Activated CD4-positive, alpha-beta T cell treated with anti-CD3 and anti-CD28 coated beads, Interleukin-2, amount 50 U/mL, for 1 hour (primary cell): ENCODE results near the gene GGTLC1.
"Not testable (repeated sequence)": the region's sequence is repeated elsewhere in the genome, so short reads cannot be mapped to it uniquely, and the experiment has no call there.

Experiments used
- DNase-seq: peaks from one replicate; pipeline ENCODE4 v3.0.0-alpha.2; 2020

GGTLC1 gene

DNA sequence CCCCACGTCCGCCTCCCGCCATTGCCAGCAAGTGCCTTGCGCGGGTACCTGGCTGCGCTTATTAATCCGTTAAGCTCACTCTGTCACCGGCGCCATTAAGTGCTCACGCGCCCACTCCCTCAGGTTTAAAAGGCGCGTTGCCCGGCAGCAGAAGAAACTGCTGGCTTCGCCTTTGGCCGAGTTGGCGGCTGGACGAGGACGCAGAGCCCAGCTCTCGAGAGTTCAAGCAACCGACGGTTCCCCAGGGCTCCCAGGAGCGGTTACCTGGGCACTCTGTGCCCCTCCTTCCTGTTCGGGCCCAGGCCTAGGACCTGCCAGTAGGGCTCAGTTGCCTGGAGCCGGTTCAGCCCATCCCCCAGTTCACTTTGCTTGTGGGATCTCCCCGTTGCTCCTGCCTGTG is at the start of gene GGTLC1:
GGTLC1 (minus strand) TSS at position 219 of the 400 bp plus-strand sequence. CDS start 2,168 bp downstream, outside the sequence.
- DNase-seq, result no peak

DNA sequence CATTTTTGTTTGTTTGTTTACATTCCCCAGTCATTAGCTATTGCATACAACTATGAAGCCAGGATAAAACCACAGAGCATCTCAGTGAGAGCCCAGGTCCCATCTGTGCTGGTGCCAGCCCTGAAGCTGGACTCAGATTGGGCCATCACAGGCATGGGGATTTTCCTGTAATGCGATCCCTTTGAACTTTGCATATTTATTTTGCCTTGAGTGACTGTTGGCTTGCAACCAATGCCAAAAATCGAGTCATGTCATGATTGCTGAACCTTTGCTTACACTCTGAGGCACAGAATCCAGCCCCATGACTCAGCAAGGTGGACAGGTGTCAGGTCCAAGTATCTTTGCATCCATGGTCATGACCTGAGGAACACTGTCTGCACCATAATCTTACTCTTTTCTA is 46.2 kb upstream of the GGTLC1 start:
- no peak for DNase-seq

DNA sequence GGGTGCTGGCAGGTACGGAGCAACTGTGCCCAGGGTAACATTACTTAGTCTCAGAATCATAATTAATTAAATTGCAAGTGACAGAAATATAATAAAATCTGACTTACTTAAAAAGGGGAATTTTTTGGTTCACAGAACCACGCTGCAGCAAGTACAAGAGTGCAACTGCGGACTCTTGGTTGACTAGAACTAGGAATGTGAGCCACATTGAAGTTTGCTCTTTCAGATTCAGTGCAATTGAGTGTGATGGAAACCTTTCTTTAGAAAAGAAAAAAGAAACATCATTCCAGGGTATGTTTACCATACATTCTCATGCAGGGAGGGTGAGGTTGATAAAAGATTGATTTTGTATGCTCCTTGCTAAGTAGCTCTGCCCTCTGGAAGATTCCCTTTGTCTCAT is 45.0 kb upstream of the GGTLC1 start:
- DNase-seq, result no peak

DNA sequence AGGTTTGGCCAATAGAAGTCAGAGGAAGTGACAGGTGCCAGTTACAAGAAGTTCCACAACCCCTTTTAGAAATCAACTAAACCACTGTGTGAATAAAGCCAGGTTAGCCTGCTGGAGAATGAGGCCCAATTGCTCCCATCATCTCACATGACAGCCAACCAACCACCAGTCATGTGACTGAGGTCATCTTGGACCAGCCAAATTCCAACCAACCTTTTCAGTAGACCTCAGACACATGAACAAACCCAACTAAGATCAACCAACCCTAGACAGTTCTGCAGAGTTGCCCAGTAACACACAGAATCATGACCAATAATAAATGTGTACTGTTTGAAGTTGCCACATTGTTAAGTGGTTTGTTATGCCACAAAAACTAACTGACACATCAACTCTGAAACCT is 44.6 kb upstream of the GGTLC1 start:
- DNase-seq, result no peak

DNA sequence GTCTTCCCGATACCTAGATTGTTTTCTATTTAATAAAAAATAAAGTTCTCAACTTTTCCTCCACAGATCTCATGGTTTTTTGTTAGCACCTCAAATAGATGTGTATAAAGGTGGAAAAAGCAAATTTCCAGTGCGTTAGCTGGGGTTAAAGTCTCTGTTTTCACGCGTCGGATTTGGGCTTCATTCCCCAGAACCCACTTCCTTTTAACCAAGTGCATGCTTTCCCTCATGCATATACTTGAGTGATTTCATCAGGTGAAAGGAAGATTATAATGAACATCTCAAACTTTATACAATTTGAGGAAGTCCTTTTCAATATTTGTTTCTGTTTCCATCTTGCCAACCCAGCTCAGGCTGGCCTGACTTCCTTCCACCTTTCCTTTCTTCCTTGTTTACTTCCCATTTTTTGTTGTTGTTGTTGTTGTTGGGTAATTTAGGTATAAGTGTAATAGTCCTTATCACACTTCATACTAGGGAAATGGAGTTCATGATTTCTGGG is 43.9 kb upstream of the GGTLC1 start:
- DNase-seq, result no peak

DNA sequence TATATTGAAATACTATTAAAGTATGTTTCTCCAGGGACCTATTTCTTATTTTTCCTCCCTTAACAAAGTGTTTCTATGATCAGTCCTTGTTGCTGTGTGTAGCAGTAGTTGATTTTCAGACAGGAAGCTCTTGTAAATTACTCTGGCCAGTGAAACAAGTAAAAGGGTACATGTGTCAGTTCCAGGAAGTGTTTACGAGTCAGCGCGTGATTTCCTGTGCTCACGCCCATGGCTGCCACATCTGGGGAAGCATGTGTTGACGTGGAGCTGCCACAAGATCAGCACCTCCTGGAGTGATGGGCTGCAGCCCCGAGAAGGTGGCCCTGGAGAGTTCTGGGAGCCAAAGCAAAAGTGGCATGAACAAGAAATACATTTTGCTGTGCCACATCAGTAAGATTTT is 38.6 kb upstream of the GGTLC1 start:
- peak; percentile 62 for DNase-seq

DNA sequence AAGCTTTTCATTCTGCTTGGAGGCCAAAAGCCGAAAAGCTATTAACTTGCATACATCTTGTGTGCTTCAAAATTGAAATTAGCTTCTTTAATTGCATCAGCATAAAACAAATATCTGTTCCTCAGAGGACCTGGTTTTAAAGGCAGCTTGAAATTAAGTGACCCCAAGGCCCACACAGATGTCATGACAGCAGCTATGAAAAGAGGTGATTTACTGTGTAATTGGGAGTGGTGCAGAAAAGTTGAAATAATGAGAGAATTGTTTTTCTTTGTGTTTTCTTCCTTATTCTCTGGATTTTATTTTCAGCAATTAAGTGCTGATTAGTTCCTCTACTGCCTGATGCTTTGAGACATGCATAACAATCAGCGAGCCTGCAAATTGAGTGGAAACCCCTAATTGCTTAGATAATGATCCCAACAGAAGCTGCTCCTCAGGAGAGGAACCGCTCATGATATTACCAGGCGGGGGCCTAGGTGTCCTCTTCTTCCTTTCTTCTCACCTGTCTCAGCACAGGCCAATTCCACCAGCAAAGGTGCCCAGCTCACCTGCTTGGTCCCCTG is 34.1 kb upstream of the GGTLC1 start:
- DNase-seq, result no peak

DNA sequence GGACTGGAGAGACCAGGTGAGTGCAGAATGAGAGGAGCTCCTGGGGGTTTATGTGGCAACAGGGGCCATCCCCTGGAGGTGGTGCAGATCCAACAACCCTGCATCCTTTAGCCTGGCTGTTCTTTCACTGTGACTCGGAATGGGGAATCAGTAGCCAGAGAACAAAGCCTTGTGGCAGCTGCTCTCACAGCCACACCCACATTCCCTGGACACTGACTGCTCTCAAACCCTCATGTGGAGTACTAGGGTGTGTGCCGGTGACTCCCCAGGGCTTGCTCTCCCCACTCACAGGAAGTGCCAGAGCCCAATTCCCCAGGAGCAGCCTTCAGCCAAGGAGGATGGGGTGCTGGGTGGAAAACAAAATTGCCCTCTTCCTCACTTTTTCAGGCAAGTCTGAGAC is 30.2 kb upstream of the GGTLC1 start:
- no peak for DNase-seq

DNA sequence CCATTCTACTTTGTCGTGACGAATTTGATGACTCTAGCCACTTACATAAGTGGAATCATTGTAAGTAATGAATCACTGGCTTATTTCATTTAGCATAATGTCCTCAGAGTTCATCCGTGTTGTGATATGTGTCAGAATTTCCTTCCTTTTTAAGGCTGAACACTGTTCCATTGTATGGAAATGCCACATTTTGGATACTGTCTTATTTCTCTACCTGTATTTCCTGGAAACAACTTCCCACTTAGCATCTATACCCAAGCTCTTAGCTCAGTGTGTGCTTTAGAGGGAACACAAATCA is 28.8 kb upstream of the GGTLC1 start:
- no peak for DNase-seq

DNA sequence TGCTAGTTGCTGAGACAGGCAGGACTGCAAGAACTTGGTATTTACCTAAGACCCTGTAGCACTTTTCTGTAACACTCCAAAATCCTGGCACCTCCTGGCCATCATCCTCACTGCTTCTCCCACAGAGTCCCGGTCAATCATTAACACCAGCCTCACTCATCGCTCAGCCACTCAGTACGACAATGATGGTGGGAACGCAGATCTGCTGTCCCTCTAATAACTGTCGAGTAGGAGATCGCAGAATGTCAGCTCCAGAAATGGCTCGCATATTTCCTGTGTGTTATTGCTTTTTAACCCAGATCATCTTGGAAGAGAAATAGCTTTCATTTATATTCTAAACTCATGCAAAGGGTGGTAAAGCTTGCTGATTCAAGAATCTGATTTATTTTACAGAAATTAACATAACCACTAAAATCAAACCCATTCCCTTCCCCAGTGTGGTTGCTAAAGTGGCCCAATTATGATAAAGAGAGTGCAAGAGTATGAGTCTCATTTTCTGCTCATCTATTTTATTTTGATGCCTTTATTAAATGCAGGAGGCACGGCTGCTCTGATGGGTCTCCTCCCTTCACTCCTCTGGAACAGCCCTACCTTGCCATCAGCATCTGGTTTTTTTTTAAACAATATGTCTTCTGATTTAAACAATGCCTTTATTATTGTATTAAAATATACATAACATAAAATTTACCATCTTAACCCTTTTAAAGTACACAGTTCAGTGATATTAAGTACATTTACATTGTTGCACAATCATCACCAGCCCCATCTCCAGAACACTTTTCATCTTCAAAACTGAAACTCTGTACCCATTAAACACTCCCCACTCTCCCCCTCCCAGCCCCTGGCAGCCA is 28.3 kb upstream of the GGTLC1 start:
- DNase-seq, result no peak

DNA sequence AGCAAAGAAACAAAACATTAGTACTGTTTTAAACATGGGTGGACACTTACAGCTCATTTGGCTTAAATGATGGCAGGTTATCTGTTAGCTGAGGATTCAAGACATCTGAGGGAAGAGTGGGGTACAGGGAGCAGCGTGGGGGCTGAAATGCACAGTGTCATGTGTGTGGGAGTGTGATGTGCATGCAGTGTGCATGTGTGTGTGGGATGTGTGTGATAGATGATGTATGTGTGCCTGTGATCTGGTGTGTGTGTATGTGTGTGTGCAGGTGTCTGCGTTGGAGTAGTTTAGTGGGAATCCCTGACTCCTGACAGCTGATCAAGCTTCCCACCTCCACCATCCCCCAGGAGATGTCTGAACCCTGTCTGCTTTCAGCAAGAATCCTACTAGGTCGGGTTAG is 25.4 kb upstream of the GGTLC1 start:
- no peak for DNase-seq

DNA sequence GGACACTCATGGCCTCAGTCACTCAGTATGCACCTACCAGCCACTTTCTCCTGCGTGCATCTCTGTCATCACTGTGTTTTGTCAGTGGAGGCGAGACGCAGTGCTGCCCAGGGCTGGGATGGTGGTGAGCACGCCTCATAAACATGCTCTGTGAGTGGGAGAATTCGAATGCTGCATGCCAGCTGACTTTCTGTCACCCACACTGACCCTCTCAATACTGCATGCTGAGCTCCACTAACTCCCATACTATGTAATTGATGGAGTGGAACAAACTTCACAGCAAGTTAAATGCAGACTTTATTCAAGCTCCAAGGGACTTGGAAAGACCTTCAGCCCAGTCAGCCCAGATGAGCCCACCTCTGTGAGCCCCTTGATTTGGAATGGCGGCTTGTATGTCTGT is 22.7 kb upstream of the GGTLC1 start:
- no peak for DNase-seq

DNA sequence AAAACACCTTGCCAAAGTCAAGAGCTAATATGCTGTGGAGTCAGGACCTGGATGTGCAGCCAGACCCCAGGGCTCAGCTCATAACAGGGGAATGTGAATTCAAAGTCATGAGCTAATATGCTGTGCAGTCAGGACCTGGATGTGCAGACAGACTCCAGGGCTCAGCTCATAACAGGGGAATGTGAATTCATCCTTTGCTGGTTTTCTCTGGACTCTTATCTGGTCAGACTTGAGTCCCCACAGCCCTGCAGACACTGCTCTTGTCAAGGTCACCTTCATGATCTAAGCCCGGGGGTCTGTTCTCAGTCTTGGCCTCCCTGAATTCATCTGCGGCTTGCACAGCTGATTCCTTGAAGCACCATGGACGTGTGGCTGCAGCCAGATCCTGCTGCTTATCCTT is 19.2 kb upstream of the GGTLC1 start:
- no peak for DNase-seq

DNA sequence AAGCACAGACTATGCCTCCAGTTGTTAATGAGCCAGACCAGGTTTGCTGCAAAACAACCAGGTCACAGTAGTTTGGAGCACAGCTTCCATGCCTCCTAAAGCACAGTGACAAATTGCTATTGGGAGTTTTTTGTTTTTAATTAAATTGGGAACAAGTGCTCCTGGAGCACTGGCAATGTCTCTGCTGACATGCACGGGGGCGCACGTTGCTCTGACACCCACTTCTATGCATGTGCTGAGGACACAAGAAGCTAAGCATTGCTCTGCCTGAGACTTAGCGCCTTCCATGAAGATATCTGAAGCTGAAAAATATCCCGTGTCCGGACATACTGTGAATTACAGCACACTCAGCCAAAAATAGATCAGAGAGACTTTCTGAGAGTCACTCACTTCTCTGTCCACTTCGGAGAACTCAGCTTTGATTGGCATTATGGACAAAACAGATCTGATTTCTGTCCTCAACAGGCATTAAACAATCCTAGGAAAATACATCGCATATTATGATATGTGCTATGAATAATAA is 18.6 kb upstream of the GGTLC1 start:
- no peak for DNase-seq

DNA sequence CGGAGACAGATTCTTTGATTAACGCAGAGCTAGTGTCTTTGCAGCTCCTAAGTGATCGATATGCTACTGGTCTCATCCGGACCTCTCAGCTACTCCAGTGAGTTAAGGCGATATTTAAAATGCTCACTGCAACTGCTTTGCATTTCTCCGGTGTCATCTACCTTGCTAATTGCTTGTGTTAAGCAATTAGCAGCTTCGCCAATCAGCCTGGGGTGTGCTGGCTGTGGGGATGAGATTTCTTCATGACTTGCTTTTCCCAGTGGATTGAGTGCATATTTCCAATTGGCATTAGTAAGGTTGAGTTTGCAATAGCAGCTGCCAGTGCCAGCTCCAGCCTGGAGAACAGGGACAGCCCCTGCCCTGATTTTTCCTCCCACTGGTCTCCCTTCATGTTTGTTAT is 18.0 kb upstream of the GGTLC1 start:
- no peak for DNase-seq

DNA sequence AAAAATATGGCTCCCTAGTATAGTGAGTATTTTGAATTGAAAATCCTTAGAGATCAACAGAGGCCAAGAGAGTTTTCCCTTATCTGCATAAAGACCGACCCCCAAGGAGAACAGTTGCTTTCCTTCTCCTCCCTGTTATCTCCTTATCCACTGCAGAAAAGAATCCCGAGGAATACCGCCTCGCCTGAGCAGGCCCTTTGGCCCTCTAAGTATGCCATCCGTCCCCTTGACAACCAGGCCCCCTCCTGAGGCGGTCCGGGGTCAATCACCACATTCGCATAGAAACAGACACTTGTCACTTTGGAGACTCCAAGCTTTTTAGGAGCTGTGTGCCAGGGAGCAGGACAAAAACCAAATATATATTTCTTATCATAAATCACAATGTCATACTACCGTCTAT is 15.9 kb upstream of the GGTLC1 start:
- no peak for DNase-seq

DNA sequence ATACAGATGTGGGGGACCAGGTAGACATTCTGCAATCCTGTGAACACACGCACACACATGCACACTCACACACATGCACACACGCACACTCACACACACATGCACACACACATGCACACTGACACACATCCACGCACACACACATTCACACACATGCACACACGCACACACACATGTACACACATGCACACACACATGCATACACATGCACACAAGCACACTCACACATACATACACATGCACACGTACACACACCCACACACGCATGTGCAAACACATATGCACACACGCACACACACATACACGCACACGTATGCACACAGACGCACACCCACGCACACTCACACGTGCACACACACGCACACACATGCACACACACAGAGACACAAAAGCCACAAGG is 14.3 kb upstream of the GGTLC1 start:
- DNase-seq, result no peak

DNA sequence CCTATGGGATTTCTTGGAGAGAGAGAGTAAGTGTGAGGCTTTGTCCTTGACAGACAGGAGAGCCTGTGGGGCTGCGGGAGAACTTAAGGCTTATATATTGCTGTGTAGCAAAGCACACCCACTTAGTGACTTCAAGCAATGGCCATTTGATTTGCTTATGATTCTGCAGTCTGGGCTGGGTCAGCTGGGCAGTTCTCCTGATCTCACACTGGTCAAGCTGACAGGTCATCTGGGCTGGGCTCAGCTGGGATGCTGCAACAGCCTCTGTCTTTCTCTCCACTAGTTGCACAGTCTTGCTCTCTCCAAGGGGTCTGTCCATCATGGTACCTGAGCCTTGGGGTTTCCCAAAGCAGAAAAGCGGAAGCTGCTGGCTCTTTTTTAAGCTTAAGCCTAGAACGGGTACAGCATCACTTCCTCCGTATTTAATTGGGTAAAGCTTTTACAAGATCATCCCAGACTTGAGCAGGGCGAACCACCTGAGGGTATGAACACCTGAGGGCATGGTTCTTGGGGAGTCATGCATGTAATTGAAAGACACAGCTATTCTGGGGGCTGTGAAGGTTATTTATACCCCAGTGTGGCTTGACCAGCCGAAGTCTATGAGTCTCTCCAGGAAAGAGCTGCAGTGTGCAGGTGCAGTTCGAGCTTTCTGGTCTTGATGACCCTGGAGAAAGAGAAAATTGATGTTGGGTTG is 13.3 kb upstream of the GGTLC1 start:
- DNase-seq, result no peak

DNA sequence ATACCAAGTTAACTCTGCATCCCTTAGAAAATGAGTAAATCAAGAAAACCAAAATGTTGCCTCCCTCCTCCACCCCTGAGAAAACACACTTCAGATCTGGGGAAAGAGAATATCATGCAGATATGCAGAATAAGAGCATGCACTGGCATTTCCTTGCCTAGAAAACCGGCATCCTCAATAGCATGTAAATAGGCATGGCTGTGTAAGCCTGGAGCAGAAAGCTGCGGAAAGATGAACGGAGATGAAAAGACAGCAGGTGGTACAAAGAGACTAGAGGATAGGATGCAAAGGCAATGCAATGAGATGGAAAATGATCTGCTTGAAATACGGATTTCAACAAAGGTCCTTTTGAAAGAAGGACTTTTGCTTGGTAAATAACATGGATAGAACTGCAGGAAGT is 10.3 kb upstream of the GGTLC1 start:
- DNase-seq, result no peak

DNA sequence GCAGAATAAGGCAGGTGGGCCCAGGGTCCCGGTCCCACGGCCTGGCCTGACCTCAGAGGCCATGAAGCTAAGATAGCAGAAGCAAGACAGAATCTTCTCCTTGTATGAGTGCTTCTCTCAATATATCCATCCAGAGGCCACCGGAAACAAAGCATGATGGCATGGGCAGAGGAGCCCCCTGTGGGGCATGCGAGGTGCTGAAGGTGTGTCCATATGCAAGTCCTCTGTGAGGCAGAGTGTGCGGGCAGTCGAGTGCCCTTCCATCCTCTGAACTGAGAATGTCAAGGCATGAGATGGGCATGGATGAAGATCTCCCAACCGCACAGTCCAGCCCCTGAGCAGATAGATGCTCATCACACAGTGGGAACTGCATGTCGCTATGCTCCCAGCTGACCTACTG is 9.8 kb upstream of the GGTLC1 start:
- no peak for DNase-seq

DNA sequence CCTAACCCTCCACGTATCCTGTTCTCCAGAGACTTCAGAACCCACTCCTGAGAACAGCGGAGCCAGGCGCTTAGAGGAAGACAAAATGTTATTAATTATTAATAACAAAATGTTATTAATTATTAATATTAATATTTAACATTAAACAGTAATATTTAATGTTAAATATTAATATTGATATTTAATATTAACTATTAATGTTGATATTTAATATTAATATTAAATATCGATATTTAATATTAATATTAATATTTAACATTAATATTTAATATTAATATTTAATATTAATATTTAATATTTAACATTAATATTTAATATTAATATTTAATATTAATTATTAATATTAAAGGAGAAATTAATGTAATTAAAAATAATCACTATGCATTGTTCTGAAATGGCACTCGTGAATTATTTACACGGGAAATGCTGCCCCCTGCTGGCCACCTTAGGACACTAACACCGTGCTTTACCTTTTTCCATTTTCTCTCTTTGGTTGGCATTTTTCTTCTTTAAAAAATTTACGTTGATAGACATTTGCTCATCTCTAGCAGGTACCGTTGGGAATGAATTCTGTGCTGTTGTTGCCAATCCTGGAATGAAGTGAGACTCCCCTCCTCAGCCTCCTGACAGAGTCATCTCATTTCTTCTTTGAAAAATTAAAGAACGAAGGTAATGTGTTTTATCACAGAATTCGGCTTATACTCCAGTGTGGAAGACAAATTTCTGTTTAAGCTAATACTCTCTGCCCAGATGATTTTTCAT is 7.5 kb upstream of the GGTLC1 start:
- peak; percentile 70 for DNase-seq

DNA sequence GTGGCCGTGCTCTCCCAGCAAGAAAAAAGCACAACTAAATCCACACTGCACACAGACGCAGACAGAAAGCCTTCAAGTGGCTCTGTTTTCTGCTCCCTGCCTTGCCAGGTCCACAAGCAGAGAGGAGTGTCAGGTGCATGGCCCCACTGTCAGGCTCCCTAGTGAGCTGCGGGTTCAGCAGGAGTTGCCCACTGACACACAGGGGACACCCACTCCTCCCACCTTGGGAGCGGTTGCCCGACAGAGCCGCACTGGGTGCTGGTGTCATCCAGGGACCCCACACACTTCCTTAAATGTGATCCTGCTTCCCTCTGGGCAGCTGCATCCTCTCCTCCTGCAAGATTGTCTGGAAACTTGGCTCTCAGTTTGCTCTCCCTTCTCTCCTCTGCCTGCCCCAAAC is 6.7 kb upstream of the GGTLC1 start:
- DNase-seq, result not testable (repeated sequence)

DNA sequence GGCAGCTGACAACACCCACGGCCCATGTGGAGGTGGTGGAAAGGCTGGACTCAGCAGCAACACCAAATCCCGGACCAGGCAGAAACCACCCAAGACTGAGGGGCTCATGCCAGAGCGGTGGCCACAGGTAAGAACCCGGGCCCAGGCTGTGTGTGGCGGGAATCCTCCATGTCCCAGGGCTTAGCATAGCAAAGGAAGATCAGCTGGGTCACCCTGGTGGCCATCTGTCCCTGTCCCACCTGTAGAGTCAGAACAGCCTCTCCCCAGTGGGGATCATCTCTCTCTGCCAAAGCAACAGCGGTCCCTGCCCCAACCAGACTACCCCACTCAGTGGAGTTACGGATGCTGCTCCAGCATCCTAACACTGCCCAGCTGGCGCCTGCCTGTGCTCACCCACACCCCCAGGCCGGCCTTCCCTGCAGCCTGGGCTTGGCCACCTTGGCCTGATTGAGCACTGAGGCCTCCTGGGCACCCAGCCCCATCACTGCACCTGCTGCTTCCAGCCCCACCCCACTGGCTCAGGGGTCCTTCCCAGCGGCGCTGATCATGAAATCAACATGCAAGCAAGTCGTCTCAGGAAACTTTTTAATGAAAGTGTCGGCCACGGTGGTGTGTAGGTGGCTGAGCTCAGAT is 5.5 kb upstream of the GGTLC1 start:
- not testable (repeated sequence) for DNase-seq
